ENCODE data around the gene MCRIP2.
"Not testable (repeated sequence)": the region's sequence is repeated elsewhere in the genome, so short reads cannot be mapped to it uniquely, and the experiment has no call there.

Gene MCRIP2, protein sequence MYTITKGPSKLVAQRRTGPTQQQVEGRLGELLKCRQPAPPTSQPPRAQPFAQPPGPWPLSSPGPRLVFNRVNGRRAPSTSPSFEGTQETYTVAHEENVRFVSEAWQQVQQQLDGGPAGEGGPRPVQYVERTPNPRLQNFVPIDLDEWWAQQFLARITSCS

DNA sequence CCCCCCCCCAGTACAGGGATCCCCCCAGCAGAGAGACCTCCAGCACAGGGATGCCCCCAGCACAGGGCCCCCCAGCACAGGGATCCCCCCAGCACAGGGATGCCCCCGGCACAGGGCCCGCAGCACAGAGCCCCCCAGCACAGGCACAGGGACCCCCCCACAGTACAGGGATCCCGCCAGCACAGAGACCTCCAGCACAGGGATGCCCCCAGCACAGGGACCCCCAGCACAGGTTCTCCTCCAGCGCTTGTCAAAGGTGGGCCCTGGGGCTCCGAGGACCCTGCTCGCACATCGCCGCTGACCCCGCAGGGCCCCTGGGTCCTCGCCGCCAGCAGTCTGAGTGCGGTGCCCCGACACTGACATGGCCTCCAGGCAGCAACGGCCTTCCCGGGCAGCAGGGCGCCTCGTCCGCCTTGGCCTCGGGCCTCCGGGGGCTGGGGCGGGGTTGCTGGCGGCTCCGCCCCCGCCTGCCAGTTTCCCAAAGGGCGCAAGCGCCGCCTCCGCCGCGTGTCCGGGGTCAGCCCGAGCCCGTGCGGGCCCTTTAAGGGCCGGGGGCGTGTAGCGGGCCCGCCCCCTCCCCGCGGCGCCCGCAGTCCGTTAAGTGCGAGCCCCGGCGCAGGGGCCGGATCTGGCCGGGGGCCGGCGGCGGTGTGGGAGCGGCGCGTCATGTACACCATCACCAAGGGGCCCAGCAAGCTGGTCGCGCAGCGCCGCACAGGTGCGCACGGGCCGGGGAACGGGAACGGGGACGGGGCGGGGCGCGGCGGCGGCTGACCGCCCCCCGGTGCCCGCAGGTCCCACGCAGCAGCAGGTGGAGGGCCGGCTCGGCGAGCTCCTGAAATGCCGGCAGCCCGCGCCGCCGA is at the start of gene MCRIP2:
MCRIP2 (plus strand) TSS at position 503 of the 863 bp plus-strand sequence; CDS start at position 667, 164 bp downstream.
- DNase-seq (ENCODE audit: low read depth in 2 of 2, low spot score in 1 of 2) = peak in 1 of 2 donors; percentile 42

DNA sequence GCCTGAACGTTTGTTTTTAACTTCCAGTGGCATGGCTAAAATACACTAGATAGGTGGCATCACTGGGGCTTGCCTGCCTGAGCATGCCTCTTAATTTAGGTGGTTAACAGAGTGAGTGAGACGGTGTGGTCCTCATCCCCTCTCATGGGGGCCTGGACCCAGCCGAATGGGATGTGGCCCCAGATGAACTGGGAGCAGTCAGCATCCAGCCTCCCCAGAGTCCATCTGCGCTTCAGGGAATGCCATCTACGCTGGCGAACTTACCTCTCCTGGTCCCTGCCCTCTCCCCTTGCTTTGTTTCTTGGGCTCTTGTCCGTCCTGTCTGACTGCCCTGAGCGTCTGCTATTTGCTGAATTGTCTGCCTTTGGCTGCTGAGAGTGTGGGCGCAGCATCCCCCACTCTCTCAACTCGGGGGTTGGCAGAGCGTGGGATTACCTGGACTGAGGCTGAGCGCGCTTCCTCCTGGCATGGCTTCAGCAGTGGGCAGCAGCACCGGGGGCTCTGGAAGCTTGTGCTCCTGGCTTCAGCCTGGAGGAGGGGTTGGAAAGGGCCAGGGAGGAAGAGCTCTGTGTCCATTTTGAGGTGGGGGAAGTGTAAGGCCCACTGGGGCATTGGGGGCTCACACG is 49.6 kb upstream of the MCRIP2 start:
- DNase-seq (ENCODE audit: low read depth in 2 of 2, low spot score in 1 of 2) = no peak

DNA sequence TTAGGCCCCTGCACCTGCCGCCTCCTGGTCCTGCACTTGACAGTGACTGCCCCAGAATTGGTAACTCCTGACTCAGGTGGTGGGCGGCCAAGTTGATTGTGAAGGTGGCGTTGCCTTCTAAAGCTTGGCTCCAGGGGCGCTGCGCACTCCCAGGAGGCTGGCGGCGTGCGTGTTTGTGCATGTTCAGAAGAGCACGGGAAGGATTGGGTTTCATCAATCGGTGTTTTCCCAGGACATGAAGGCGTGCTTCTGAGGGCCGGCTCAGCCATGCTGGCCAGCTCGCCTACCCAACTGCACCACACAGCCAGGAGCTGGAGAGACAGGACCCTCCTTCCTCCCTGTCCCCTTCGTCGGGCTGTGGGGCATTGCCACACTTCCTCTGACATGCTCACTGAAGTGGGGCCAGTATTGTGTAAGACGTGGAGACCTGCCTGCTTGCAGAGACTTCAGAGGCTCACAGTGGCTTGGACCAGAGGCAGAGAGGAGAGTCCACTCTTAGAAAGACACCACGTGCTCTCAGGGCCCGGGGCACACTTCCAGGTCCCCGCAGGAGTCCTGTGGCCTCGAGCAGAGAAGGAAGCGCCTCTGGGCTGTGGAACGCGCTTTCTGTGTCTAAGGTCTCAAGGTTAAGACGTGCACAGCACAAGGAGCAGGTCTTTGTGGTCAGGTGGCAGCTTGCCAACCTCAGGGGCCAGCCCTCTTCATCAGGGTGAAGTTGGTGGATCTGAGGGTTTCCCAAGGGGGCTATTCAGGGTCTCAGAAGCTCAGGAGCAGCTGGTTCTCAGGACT is 48.9 kb upstream of the MCRIP2 start:
- DNase-seq (ENCODE audit: low read depth in 2 of 2, low spot score in 1 of 2) = no peak

DNA sequence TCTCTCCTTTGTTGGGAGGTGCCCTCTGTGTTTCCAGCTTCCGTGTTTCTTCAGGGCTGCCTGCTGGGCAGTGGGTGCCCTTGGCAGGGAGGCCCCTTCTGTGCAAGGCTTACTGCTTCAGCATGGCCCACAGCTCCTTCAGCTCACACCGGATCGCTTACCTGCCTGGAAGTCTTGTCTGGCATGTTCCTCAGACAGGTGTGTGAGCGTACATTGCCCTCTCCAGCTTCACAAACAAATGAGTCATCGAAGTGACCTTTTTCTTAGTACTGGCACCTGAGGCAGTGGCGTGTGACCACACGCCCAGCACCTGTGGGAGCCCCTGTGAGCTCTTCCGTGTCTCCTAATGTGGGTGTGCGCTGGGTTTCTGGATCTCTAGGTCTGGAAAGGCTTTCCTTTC is 48.2 kb upstream of the MCRIP2 start:
- no peak for DNase-seq (ENCODE audit: low read depth in 2 of 2, low spot score in 1 of 2)

DNA sequence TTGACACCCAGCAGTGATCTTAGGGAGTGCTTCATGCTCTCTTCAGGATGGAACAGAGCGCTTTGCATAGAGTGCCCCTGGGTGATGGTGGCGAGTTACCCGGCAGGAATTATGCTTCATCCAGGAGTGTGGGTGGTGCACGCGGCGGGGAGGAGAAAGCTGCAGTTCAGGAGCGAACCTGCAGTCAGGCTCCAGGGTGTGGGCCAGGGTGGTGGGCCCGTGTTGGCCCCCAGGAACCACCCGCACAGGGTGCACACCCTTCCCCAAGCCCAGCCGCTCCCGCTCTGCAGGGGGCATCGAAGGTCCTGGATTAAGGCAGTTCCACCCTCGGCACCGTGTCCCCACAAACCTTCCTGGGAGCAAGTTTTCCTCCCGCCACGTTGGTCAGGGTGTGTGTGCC is 47.8 kb upstream of the MCRIP2 start:
- no peak for DNase-seq (ENCODE audit: low read depth in 2 of 2, low spot score in 1 of 2)

DNA sequence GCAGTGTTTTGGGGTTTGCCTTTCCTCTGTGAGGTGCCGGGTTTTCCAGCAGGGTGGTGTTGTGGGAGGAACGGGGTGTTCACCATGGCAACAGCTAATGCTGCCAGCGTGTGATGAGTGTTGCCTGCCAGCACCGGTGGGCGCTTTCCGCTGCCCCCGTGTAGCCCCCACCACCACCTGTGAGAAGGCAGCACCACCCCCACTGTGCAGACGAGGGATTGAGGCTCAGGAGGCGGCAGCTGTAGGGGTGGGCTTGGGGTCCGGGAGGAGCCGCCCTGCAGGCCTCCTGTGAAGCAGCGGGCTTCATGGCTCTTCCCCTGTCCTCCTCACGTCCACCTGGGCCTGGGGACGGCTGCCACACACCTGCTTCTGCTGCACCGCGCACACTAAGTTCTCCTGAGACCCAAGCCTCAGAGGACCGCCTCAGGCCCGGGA is 46.5 kb upstream of the MCRIP2 start:
- DNase-seq (ENCODE audit: low read depth in 2 of 2, low spot score in 1 of 2) = no peak

DNA sequence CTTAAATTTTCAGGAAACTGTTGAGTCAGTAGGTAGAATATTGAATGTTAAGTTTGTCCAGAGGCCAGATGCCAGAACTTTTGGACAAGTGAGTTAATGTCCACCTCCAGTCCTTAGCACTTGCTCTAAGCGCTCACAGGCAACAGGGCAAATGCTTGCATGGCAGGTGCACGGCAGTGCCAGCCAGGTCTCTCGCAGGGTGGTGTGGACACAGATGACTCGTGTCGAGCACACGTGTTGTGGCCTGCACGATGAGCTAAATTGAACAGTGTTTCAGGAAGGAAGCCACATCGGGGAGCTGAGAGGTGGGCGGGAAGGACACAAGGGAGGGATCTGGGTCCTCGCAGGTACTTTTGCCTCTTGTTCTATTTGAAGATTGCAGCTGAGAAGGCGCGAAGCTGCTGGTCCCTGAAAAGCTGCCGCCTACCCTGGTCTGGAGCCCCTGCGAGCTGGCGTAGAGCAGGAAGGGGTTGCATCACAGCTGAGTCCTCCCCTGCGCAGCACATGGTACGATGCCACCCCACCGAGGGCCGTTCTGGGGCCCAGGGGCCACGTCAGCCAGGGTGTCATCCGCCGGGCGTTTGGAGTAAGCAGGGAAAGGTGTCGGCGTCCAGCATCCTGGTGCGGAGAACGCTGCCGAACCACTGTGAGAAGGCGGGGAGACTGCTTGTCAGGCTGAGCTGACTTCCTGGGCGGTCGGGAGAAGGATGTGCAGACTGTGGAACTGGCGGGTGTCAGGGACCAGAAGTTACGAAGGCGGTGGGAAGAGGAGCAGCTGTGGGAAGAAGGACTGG is 45.5 kb upstream of the MCRIP2 start:
- DNase-seq (ENCODE audit: low read depth in 2 of 2, low spot score in 1 of 2) = no peak

DNA sequence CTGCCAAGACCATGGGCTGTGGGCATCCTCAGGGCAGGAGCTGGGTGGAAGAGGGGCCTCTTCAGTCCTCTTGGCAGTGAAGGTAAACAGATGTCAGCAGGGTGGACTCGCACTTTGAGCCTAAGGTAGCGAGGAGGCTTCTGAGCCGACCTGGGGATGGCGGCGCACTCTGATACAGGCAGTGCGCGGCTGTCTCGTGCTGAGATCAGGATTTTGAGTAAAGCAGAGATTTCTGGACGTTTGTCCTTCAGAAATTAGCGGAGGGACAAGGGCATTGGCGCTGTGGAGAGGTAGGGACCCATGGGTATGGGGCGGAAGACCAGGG is 44.9 kb upstream of the MCRIP2 start:
- DNase-seq (ENCODE audit: low read depth in 2 of 2, low spot score in 1 of 2) = no peak

DNA sequence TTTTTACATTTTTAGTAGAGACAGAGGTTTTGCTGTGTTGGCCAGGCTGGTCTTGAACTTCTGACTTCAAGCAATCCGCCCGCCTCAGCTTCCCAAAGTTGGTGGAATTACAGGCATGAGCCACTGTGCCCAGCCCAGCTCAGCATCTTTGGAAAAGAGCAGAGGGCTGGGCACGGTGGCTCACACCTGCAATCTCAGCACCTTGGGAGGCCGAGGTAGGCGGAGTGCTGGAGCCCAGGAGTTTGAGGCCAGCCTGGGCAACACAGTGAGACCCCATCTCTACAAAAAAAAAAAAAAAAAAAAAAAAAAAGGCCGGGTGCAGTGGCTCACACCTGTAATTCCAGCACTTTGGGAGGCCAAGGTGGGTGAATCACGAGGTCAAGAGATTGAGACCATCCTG is 44.0 kb upstream of the MCRIP2 start:
- DNase-seq (ENCODE audit: low read depth in 2 of 2, low spot score in 1 of 2) = not testable (repeated sequence)

DNA sequence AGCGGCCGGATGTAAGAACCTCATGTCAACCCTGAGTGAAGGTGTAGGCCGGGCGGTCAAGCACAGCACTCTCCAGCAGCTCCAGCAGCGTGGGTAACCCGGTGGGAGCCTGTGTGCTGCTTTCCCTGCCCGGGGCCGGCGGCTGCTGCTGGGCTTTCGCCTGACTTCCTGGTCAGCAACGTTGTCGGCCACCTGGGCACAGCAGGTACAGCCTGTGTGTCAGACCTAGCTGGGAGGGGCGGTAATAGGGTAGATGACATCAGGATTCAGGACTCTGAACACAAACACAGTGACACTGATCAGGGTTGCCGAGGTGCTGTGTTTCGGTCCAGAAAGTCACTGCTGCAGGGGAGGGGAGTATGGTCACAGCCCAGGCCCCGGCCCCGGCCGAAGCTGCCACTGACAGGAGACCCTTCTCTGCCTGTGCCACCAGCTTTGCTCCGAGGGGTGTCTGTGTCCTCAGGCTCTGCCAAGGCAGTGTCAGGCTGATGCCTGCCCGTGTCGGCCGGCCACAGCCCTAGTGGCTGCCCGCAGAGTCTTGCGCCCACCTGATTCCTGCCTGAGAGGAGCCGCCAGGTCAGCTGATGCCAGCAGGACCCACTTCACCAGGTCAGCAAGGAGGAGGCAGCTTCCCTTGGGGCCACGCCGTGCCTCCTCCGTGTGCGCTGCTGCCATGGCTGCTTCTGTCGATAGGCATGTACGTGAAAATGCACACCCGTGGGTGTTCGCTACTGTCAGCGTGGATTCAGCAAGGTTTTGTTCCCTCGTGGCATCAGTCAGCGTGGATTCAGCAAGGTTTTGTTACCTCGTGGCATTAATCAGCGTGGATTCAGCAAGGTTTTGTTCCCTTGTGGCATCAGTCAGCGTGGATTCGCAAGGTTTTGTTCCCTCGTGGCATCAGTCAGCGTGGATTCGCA is 42.5 kb upstream of the MCRIP2 start:
- DNase-seq (ENCODE audit: low read depth in 2 of 2, low spot score in 1 of 2) = no peak

DNA sequence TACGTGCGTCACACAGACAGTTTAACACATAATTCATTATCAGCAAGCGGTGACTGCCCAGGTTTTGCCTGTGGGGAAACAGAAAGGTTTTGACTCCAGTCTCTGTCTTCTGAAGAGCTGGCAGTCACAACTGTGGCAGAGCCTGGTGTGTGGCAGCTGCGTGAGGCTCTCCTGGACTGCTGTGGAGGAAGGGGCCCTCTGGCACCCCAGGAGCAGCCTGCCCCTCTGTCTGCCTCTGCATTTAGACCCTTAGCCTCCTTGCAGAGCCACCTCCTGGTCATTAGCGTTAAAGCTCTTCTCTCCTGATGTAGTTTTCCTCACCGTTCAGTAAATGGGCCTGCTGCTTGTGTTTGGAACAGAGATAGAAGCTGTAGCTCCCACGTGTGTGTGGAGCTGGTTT is 40.8 kb upstream of the MCRIP2 start:
- DNase-seq (ENCODE audit: low read depth in 2 of 2, low spot score in 1 of 2) = no peak

DNA sequence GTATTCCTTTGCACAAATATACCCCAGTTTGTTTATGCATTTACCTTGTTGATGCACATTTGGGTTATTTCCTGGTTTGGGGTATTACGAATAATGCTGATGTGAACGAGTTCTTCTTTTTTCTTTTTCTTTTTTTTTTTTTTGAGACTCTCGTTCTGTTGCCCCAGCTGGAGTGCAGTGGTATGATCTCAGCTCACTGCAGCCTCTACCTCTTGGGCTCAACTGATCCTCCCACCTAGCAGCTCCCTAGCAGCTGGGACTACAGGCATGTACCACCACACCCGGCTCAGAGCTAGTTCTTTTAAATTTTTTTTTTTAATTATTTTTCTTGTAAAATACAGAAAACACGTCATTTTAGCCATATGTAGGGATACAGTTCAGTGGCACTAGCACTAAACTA is 37.7 kb upstream of the MCRIP2 start:
- DNase-seq (ENCODE audit: low read depth in 2 of 2, low spot score in 1 of 2) = no peak

DNA sequence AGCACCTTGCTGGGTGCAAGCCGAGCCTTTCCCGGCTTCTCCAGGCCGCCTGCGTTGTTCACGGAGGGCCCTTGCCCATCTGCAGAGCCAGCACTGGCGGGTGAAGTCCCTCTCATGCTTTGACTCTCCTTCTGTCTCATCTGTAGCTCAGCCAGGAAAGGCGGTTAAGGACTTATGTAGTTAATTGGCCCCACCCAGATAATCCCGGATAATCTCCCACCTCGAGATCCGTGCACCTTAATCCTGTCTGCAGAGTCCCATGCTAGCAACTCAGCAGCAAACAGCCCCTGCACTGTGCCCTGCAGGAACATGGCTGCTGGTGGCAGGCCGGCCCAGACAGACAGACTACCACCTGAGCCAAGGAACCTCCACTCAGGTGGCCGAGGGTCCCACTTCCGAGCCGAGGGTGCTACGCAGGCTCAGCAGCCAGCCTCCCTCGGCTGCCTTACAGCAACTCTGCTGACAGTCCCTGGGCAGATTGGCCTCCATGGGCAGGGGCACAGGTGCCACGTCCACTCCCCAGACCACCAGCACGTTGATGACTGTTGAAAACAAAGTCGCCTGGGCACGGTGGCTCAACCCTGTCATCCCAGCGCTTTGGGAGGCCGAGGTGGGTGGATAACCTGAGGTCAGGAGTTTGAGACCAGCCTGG is 34.8 kb upstream of the MCRIP2 start:
- no peak for DNase-seq (ENCODE audit: low read depth in 2 of 2, low spot score in 1 of 2)

DNA sequence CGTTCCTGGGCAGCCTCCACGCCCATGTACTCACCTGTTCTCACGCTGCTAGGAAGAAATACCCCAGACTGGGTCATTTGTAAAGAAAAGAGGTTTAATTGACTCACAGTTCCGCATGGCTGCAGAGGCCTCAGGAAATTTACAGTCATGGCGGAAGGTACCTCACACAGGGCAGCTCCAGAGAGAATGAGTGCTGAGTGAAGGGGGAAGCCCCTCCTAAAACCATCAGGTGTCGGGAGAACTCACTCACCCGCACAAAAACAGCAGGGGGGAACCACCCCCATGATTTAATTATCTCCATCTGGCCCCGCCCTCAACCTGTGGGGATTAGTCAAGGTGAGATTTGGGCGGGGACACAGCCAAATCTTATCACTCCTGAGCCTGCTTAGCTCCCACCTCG is 33.6 kb upstream of the MCRIP2 start:
- no peak for DNase-seq (ENCODE audit: low read depth in 2 of 2, low spot score in 1 of 2)

DNA sequence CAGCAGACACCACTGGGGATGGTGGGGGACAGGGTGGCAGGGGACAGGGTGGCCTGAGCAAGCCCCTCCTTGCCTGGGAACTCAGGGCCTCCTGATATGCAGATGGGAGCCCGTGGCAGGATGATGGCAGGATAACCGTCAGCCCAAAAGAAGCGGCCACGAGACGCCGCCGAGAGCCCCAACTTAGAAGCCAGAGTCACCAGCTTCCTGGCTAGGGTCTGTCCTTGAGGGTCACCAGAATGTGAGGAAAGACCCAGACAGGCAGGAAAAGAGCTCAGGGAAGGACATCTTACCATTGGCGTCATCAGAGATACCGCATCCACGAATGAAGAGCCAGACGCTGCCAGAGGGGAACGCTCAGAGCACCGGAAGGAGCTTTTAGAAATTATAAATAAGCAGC is 32.3 kb upstream of the MCRIP2 start:
- no peak for DNase-seq (ENCODE audit: low read depth in 2 of 2, low spot score in 1 of 2)

DNA sequence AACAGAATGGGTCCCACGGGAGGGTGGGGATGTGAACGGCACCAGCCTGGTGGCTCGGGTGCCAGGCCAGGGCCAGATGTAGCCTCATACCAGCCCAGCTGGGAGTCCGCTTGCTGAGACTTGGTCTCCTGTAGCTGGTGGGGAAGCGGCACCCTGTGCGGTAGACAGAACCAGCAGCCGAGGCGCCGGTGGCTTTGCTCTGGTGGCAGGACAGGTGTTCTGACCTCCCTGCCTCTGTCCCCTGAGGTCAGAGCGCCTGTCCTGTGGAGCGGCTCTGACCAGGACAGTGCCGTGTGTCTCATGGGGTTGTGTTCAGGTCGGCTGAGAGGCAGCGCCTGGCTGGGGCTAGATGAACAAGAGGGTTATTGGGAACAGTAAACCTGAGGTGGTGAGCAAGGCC is 31.6 kb upstream of the MCRIP2 start:
- DNase-seq (ENCODE audit: low read depth in 2 of 2, low spot score in 1 of 2) = no peak

DNA sequence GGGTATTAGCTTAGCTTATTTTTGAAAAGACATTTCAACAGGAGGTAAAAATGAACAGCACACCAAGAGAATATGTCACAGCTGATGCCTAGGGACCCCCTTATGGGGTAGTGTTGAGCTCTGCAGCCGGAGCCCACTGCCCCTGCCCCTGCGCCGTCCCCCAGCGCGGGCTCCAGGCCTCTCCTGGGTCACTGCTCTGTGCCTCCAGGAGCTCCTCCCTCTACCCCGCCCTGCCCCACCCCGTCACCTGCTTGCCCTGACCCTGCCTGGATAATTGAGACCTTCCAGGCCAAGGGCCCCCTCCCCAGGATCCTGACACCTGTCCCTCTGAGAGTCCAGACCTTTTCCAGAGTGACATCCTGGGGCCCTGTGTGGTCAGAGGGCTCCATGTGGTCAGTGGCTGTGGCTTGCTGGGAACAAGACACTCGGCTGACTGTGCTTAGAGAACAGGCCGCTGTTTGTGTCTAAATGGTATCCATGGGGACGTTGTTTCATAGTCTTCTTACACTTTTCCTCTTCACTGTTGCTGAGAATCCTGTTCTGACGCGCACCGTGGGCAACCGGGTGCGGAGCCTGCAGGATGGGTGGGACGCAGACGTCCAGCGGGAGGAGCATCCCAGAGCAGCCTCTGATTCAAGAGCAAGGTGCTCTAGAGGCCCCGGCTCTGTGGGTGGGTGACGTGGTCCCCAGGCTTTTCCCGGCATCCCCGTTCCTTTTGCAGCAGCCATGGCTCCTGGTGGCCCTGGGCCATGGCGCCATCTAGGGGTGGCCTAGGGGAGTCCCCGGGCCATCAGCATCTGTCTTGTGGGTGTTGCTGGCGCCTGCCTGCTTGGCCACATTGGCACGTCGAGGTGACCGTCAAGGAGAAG is 30.9 kb upstream of the MCRIP2 start:
- peak in 1 of 2 donors; percentile 23 for DNase-seq (ENCODE audit: low read depth in 2 of 2, low spot score in 1 of 2)

DNA sequence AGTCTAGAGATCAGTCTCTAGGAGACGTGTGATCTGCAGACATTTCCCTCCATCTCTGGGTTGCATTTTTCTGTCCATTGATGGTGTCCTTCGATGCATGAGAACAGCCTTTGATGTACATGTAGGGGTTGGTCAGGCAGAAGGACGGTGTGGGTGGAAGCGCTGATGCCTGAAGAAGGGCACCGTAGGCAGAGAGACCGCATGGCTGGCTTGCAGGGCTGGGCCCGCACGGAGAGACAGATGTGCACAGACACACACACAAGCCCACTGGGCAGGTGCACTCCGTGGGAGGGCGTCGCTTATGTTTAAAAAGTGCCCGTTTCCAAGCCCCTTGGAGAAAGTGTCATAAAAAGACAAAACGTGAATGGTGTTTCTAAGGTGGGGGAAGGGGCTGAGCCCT is 26.5 kb upstream of the MCRIP2 start:
- no peak for DNase-seq (ENCODE audit: low read depth in 2 of 2, low spot score in 1 of 2)
